CD4-positive, alpha-beta memory T cell (primary cell): ENCODE data around the gene LIFR. TPM values are rescaled to one million over a fixed set of nuclear protein-coding genes. Genes with fewer than 3 reads are reported as not detected.

Source experiments
- CTCF ChIA-PET: fragments of 350-600 bp; sonication (Branson Sonifier 250); formaldehyde crosslinking; loops from one replicate; lab custom pipeline; 2021; ENCODE audit warnings: inconsistent platforms; ENCODE audit not compliant: partially characterized antibody; lab: Charles Lee
- POLR2A ChIA-PET: fragments of 350-600 bp; sonication (Branson Sonifier 250); formaldehyde crosslinking; loops from one replicate; lab custom pipeline; 2021; ENCODE audit not compliant: partially characterized antibody; lab: Charles Lee
- DNase-seq, 5 donors: peaks; one replicate each; pipeline versions ENCODE4 v3.0.0 to v3.0.0-alpha.2; 2020 to 2022; ENCODE audit warnings: mixed read lengths in 1 of 5
- H3K27ac ChIP-seq: one replicate; pipeline ENCODE4 v1.7.0; 2013; ENCODE audit warnings: low read depth, low read length
- H3K27me3 ChIP-seq: 2 replicates; pipeline ENCODE4 v1.7.0; 2013; ENCODE audit warnings: mild to moderate bottlenecking, low read length, moderate library complexity; ENCODE audit not compliant: insufficient read depth
- H3K36me3 ChIP-seq: 2 replicates; pipeline ENCODE4 v1.7.0; 2013; ENCODE audit warnings: mild to moderate bottlenecking, low read length, moderate library complexity; ENCODE audit not compliant: insufficient read depth
- H3K4me1 ChIP-seq: 2 replicates; pipeline ENCODE4 v1.7.0; 2013; ENCODE audit warnings: mild to moderate bottlenecking, low read length, moderate library complexity; ENCODE audit not compliant: insufficient read depth
- H3K4me3 ChIP-seq, 2 donors: one replicate each; pipeline ENCODE4 v1.7.0; 2013; ENCODE audit warnings: low read length in 2 of 2, mild to moderate bottlenecking in 1 of 2
- H3K9me3 ChIP-seq, 2 donors: one replicate each; pipeline ENCODE4 v1.7.0; 2013; ENCODE audit warnings: low read length in 2 of 2, control low read depth in 1 of 2; ENCODE audit not compliant: control insufficient read depth in 1 of 2
- H3K27ac Mint-ChIP-seq, 7 donors: one replicate each; pipeline ENCODE4 v1.8.0; 2020 to 2021; ENCODE audit warnings: mixed read lengths in 7 of 7, mild to moderate bottlenecking in 6 of 7, inconsistent platforms in 3 of 7, moderate library complexity in 3 of 7
- H3K27me3 Mint-ChIP-seq, 2 donors: one replicate each; pipeline ENCODE4 v1.8.0; 2020 to 2021; ENCODE audit warnings: mixed read lengths in 2 of 2
- H3K36me3 Mint-ChIP-seq, 2 donors: one replicate each; pipeline ENCODE4 v1.8.0; 2020 to 2021; ENCODE audit warnings: mixed read lengths in 2 of 2, inconsistent platforms in 1 of 2, mild to moderate bottlenecking in 1 of 2
- H3K4me1 Mint-ChIP-seq, 4 donors: one replicate each; pipeline ENCODE4 v1.8.0; 2020 to 2021; ENCODE audit warnings: mixed read lengths in 4 of 4, mild to moderate bottlenecking in 1 of 4
- H3K4me3 Mint-ChIP-seq, 8 donors: one replicate each; pipeline ENCODE4 v1.8.0; 2020 to 2021; ENCODE audit warnings: mixed read lengths in 8 of 8, mild to moderate bottlenecking in 7 of 8, moderate library complexity in 6 of 8, inconsistent platforms in 3 of 8
- H3K9me3 Mint-ChIP-seq, 8 donors: one replicate each; pipeline ENCODE4 v1.8.0; 2020 to 2021; ENCODE audit warnings: mixed read lengths in 8 of 8, mild to moderate bottlenecking in 5 of 8, inconsistent platforms in 3 of 8, moderate library complexity in 1 of 8
- intact Hi-C: fragments of 100-400 bp; cut with micrococcal nuclease; formaldehyde crosslinking; loops from one replicate; pipeline ENCODE4 v1.15.1; 2023
- polyA plus RNA-seq, 2 donors: library from polyadenylated mRNA; unstranded; fragments of 300-500 nt; fragmentation: Illumina TruSeq; gene quantifications; one replicate each; pipeline ENCODE4 v1.2.3, GENCODE V29; 2021
- total RNA-seq, 2 experiments: library from RNA; stranded (reverse); gene quantifications; one replicate each; pipeline ENCODE4 v1.2.3, GENCODE V29; 2021

Gene LIFR
- total and polyA plus RNA-seq, 4 experiments from 2014 or later = 0.23 to 0.42 TPM; not detected in 2

GRCh38 chr5:38466424-38467189, 89.8 kb downstream of the LIFR start:
- no peaks in the 10 kb centered on the region for H3K36me3 ChIP-seq
- CTCF ChIA-PET = interaction anchor here (2.3 kb wide), 1 partner anchor 25 kb away, joined by 7 read pairs; no protein-coding TSS in a partner anchor
- intact Hi-C loops = no loop called here
- Mint-ChIP-seq H3K27me3 (peaks cover 11 to 18% of the 10 kb centered on the region in 2 donors), H3K4me3 (no peak overlapping the region), H3K4me1 (no peaks in the 10 kb centered on the region), H3K36me3 (no peaks in the 10 kb centered on the region), H3K9me3 (peaks cover 0 to 5% (median 0%) of the 10 kb centered on the region in 8 donors), H3K27ac (no peak overlapping the region)
- no peak overlapping the region for H3K27ac ChIP-seq
- H3K27me3 ChIP-seq = no peaks in the 10 kb centered on the region
- no peak overlapping the region for H3K4me3 ChIP-seq
- H3K9me3 ChIP-seq = no peaks in the 10 kb centered on the region
- POLR2A ChIA-PET = no interaction called here
- H3K4me1 ChIP-seq = no peaks in the 10 kb centered on the region
- DNase-seq = no peak

- CTCF ChIA-PET = interaction anchor here (2.2 kb wide), 1 partner anchor 24 kb away, joined by 10 read pairs; no protein-coding TSS in a partner anchor
- no peaks in the 10 kb centered on the region for H3K4me1 ChIP-seq
- no peaks in the 10 kb centered on the region for H3K4me1 Mint-ChIP-seq
- no peaks in the 10 kb centered on the region for H3K36me3 Mint-ChIP-seq
- H3K4me3 ChIP-seq = no peak overlapping the region
- intact Hi-C loops = no loop called here
- no peak for DNase-seq
- no peak overlapping the region for H3K27ac Mint-ChIP-seq
- no peak overlapping the region for H3K27ac ChIP-seq
- no peaks in the 10 kb centered on the region for H3K27me3 ChIP-seq
- H3K9me3 ChIP-seq = no peaks in the 10 kb centered on the region
- peaks cover 14 to 18% of the 10 kb centered on the region in 2 donors for H3K27me3 Mint-ChIP-seq
- peaks cover 0 to 5% (median 0%) of the 10 kb centered on the region in 8 donors for H3K9me3 Mint-ChIP-seq
- no peak overlapping the region for H3K4me3 Mint-ChIP-seq
- POLR2A ChIA-PET = no interaction called here
- H3K36me3 ChIP-seq = no peaks in the 10 kb centered on the region
Measured at GRCh38 chr5:38465702-38466423, 90.6 kb downstream of the LIFR start.

DNA sequence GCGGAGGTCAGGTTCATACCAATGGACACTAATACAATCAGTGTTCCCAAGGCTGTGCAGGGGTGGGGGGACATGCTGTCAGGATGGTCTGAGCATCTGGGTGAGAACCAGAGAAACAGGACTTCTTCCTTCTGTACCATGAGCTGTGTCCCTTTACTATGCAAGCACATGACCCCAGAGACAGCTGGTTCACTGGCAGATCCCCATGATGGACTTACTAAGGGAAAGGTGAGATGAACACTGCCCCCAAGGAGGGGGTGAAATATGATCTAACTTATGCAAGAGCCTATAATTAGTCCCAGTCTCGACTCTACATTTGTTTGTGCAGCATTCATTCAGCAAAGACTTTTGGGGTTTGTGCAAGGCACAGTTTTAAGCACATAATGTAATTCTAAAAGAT, 91.4 kb downstream of the LIFR start:
- no peaks in the 10 kb centered on the region for H3K9me3 ChIP-seq
- H3K4me1 ChIP-seq = no peaks in the 10 kb centered on the region
- H3K27ac ChIP-seq = no peak overlapping the region
- no peaks in the 10 kb centered on the region for H3K4me1 Mint-ChIP-seq
- H3K4me3 ChIP-seq = no peak overlapping the region
- H3K27me3 ChIP-seq = no peaks in the 10 kb centered on the region
- ChIA-PET POLR2A (no interaction called here), CTCF (interaction anchor here (0.8 to 2.2 kb wide), 2 partner anchors 23 to 44 kb away, joined by 3 to 10 read pairs; no protein-coding TSS in a partner anchor)
- no peaks in the 10 kb centered on the region for H3K36me3 Mint-ChIP-seq
- H3K36me3 ChIP-seq = no peaks in the 10 kb centered on the region
- no peak for DNase-seq
- no peak overlapping the region for H3K4me3 Mint-ChIP-seq
- intact Hi-C loops = no loop called here
- no peak overlapping the region for H3K27ac Mint-ChIP-seq
- H3K9me3 Mint-ChIP-seq = peaks cover 0 to 2% (median 0%) of the 10 kb centered on the region in 8 donors
- H3K27me3 Mint-ChIP-seq = peaks cover 17 to 21% of the 10 kb centered on the region in 2 donors

- Histone ChIP-seq H3K4me3 (no peak overlapping the region), H3K27me3 (no peaks in the 10 kb centered on the region), H3K27ac (no peak overlapping the region), H3K36me3 (no peaks in the 10 kb centered on the region), H3K9me3 (no peaks in the 10 kb centered on the region), H3K4me1 (no peaks in the 10 kb centered on the region)
- H3K9me3 Mint-ChIP-seq = peaks cover 0 to 2% (median 0%) of the 10 kb centered on the region in 8 donors
- no peaks in the 10 kb centered on the region for H3K4me1 Mint-ChIP-seq
- intact Hi-C loops = no loop called here
- no peak for DNase-seq
- peaks cover 19 to 22% of the 10 kb centered on the region in 2 donors for H3K27me3 Mint-ChIP-seq
- CTCF ChIA-PET = interaction anchor here (0.8 to 2.2 kb wide), 2 partner anchors 22 to 43 kb away, joined by 3 to 10 read pairs; no protein-coding TSS in a partner anchor
- H3K36me3 Mint-ChIP-seq = no peaks in the 10 kb centered on the region
- no peak overlapping the region for H3K27ac Mint-ChIP-seq
- POLR2A ChIA-PET = no interaction called here
- no peak overlapping the region for H3K4me3 Mint-ChIP-seq
Measured at GRCh38 chr5:38463634-38464521, 92.6 kb downstream of the LIFR start.

- intact Hi-C loops = no loop called here
- H3K9me3 Mint-ChIP-seq = peaks cover 0 to 2% (median 0%) of the 10 kb centered on the region in 8 donors
- ChIA-PET CTCF (interaction anchor here (3.6 kb wide), 1 partner anchor 22 kb away, joined by 13 read pairs; no protein-coding TSS in a partner anchor), POLR2A (no interaction called here)
- H3K27me3 ChIP-seq = no peaks in the 10 kb centered on the region
- DNase-seq = no peak
- H3K4me3 ChIP-seq = no peak overlapping the region
- H3K27me3 Mint-ChIP-seq = peaks cover 21 to 25% of the 10 kb centered on the region in 2 donors
- no peaks in the 10 kb centered on the region for H3K4me1 Mint-ChIP-seq
- H3K36me3 Mint-ChIP-seq = no peaks in the 10 kb centered on the region
- H3K9me3 ChIP-seq = no peaks in the 10 kb centered on the region
- no peak overlapping the region for H3K27ac ChIP-seq
- H3K36me3 ChIP-seq = no peaks in the 10 kb centered on the region
- H3K4me3 Mint-ChIP-seq = no peak overlapping the region
- no peak overlapping the region for H3K27ac Mint-ChIP-seq
- no peaks in the 10 kb centered on the region for H3K4me1 ChIP-seq
Measured at GRCh38 chr5:38462976-38463633, 93.3 kb downstream of the LIFR start.

DNA sequence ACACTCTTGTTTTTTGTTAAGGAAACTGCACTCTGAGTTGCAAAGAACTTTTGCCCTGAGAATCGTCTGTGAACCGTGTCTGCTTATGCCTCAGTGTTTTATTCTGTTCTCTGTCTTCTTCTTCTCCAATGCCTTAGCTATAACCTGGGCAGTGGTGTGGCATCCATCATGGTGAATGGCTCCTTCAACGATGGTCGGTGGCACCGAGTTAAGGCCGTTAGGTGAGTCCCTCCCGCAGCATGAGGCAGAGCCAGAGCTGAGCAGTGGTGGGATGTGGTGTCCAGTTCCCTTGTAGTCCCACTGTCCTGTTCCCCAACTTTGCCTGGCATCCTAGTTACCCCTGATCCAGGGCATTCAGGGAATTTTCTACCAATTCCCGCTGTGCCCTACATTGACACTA, 98.3 kb downstream of the LIFR start:
- no peak overlapping the region for H3K4me3 ChIP-seq
- no peak overlapping the region for H3K27ac ChIP-seq
- intact Hi-C loops = no loop called here
- POLR2A ChIA-PET = no interaction called here
- peaks cover 16 to 28% (median 20%) of the 10 kb centered on the region in 4 donors for H3K4me1 Mint-ChIP-seq
- no peak overlapping the region for H3K27ac Mint-ChIP-seq
- no peaks in the 10 kb centered on the region for H3K9me3 Mint-ChIP-seq
- H3K27me3 ChIP-seq = peaks cover 12% of the 10 kb centered on the region
- peaks cover 21% of the 10 kb centered on the region for H3K4me1 ChIP-seq
- H3K4me3 Mint-ChIP-seq = no peak overlapping the region
- H3K36me3 ChIP-seq = no peaks in the 10 kb centered on the region
- H3K27me3 Mint-ChIP-seq = peaks cover 44 to 48% of the 10 kb centered on the region in 2 donors
- no peak for DNase-seq
- no peaks in the 10 kb centered on the region for H3K36me3 Mint-ChIP-seq
- CTCF ChIA-PET = interaction anchor here (0.7 kb wide), 1 partner anchor 17 kb away, joined by 3 read pairs; no protein-coding TSS in a partner anchor
- no peaks in the 10 kb centered on the region for H3K9me3 ChIP-seq
